Measurements from ENCODE around the gene AMPD3. TPM values are rescaled to one million over a fixed set of nuclear protein-coding genes. Genes with fewer than 3 reads are reported as not detected.

The AMPD3 gene
- total RNA-seq, 1 experiment from 2014 or later, result 5.9 TPM

DNA sequence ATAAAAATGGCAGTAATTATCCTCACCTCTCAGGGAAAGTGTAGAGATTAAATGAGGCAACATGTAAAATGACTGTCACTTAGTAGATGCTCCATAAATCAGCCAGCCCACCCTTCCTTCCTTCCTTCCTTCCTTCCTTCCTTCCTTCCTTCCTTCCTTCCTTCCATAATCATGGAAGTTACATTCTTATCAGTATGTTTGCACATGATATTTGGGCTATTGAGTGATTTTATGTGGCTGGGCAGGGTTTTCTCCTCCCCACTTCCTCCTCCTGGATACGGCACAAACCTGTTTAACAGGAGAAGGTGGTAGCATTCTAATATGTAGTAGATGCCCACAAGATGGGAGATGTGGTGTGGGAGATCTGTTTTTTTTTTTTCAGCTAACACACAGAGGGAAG is 101.5 kb downstream of the AMPD3 start:
- no peak overlapping the region for H2BK20ac ChIP-seq (ENCODE audit: low read depth, low read length, poor library complexity, severe bottlenecking)
- H4K91ac ChIP-seq (ENCODE audit: insufficient read length, low read depth, low read length), result no peak overlapping the region
- H2BK12ac ChIP-seq (ENCODE audit: insufficient read length, low read depth, low read length), result no peak overlapping the region
- no peaks in the 10 kb centered on the region for H3K36me3 Mint-ChIP-seq (ENCODE audit: insufficient read depth in 1 of 3, low read depth in 3 of 3)
- H3K27ac ChIP-seq (ENCODE audit: insufficient read length, low read depth, low read length), result no peak overlapping the region
- H3K9ac ChIP-seq (ENCODE audit: extremely low read depth, insufficient read length, low read length), result no peak overlapping the region
- no peak overlapping the region for H2BK120ac ChIP-seq (ENCODE audit: low read depth, low read length, poor library complexity, severe bottlenecking)
- no peak overlapping the region for H2BK5ac ChIP-seq (ENCODE audit: insufficient read length, low read length)
- H3K56ac ChIP-seq (ENCODE audit: insufficient read length, low read depth, low read length), result no peak overlapping the region
- H3K27me3 Mint-ChIP-seq (ENCODE audit: low read depth), result no peaks in the 10 kb centered on the region
- no peak overlapping the region for H3K23ac ChIP-seq (ENCODE audit: insufficient read length, low read depth, low read length)
- no peaks in the 10 kb centered on the region for H4K20me1 ChIP-seq (ENCODE audit: control insufficient read depth, insufficient read depth, insufficient read length)
- H3K9me3 ChIP-seq (ENCODE audit: control insufficient read depth, low read depth, low read length), result no peaks in the 10 kb centered on the region
- no peak overlapping the region for H2AFZ ChIP-seq (ENCODE audit: low read length)
- H2BK15ac ChIP-seq (ENCODE audit: low read depth, low read length), result no peak overlapping the region
- H3K14ac ChIP-seq (ENCODE audit: insufficient read depth, low read length), result no peak overlapping the region
- no peak overlapping the region for H2AK5ac ChIP-seq (ENCODE audit: insufficient read length, low read length)
- no peaks in the 10 kb centered on the region for H3K27me3 ChIP-seq (ENCODE audit: insufficient read depth, low read length)
- H3K79me2 ChIP-seq (ENCODE audit: insufficient read depth, low read length), result no peaks in the 10 kb centered on the region
- H3K4me2 ChIP-seq (ENCODE audit: insufficient read depth, insufficient read length, low read length), result no peak overlapping the region
- no peak overlapping the region for H4K8ac ChIP-seq (replicated peaks; ENCODE audit: insufficient read length, low read depth, low read length)
- no peaks in the 10 kb centered on the region for H3K79me1 ChIP-seq (ENCODE audit: insufficient read depth, low read depth, low read length, poor library complexity, severe bottlenecking)
- WGBS (ENCODE audit: extremely low coverage, insufficient read length, low lambda C conversion rate), result no CpG with 5 or more reads among the region's 1 CpG
- DNase-seq, result no peak
- no peaks in the 10 kb centered on the region for H3K23me2 ChIP-seq (ENCODE audit: insufficient read length, low read depth, low read length, poor library complexity, severe bottlenecking)
- H3K4me1 Mint-ChIP-seq, result peaks cover 7% of the 10 kb centered on the region in 2 experiments
- TF ChIP-seq, protein P1, sequence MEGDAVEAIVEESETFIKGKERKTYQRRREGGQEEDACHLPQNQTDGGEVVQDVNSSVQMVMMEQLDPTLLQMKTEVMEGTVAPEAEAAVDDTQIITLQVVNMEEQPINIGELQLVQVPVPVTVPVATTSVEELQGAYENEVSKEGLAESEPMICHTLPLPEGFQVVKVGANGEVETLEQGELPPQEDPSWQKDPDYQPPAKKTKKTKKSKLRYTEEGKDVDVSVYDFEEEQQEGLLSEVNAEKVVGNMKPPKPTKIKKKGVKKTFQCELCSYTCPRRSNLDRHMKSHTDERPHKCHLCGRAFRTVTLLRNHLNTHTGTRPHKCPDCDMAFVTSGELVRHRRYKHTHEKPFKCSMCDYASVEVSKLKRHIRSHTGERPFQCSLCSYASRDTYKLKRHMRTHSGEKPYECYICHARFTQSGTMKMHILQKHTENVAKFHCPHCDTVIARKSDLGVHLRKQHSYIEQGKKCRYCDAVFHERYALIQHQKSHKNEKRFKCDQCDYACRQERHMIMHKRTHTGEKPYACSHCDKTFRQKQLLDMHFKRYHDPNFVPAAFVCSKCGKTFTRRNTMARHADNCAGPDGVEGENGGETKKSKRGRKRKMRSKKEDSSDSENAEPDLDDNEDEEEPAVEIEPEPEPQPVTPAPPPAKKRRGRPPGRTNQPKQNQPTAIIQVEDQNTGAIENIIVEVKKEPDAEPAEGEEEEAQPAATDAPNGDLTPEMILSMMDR (conservative IDR thresholded peaks at IDR 0.05), result no peak
- no peaks in the 10 kb centered on the region for H3K9me3 Mint-ChIP-seq
- no peaks in the 10 kb centered on the region for H3K4me1 ChIP-seq (ENCODE audit: insufficient read depth, low read length)
- H3K27ac Mint-ChIP-seq, result no peak overlapping the region
- H4K5ac ChIP-seq (ENCODE audit: insufficient read length, low read depth, low read length), result no peak overlapping the region
- no peak overlapping the region for H3T11ph ChIP-seq (ENCODE audit: low read length)
- H3K4ac ChIP-seq (ENCODE audit: low read depth, low read length), result no peak overlapping the region
- H3K4me3 Mint-ChIP-seq, result no peak overlapping the region
- no peak overlapping the region for H3K18ac ChIP-seq (ENCODE audit: insufficient read length, low read depth, low read length)

Other genes starting within 250 kb of the AMPD3 start
- gene SBF2, start 161.0 kb upstream of the AMPD3 start, total RNA-seq (2021), result 29.8 and 30.2 TPM in 2 replicates
- gene ADM, start 150.2 kb upstream of the AMPD3 start, total RNA-seq (2021), result 99.1 and 106 TPM in 2 replicates
- gene RNF141, start 85.9 kb downstream of the AMPD3 start, total RNA-seq (2021), result 23.7 and 24.7 TPM in 2 replicates
- gene LYVE1, start 113.4 kb downstream of the AMPD3 start, total RNA-seq (2021), result not detected in 2 replicates
- gene IRAG1, start 238.5 kb downstream of the AMPD3 start, total RNA-seq (2021), result 2.4 and 3.3 TPM in 2 replicates